GM18909 (cell line): ENCODE measurements around the gene SRSF6.
"Not testable (repeated sequence)": the region's sequence is repeated elsewhere in the genome, so short reads cannot be mapped to it uniquely, and the experiment has no call there.

Experiments
- ATAC-seq: cut with Tn5 transposase; IDR thresholded peaks from one replicate; pipeline ENCODE4 v1.9.1; 2021; ENCODE audit warnings: mild to moderate bottlenecking; ENCODE audit not compliant: unreplicated experiment, poor library complexity

SRSF6 gene

GRCh38 chr20:43448431-43448747, 9.3 kb upstream of the SRSF6 start:
- ATAC-seq = not testable (repeated sequence)

- no peak for ATAC-seq
These were observed 8.8 kb upstream of the SRSF6 start for GRCh38 chr20:43448748-43449535.

DNA sequence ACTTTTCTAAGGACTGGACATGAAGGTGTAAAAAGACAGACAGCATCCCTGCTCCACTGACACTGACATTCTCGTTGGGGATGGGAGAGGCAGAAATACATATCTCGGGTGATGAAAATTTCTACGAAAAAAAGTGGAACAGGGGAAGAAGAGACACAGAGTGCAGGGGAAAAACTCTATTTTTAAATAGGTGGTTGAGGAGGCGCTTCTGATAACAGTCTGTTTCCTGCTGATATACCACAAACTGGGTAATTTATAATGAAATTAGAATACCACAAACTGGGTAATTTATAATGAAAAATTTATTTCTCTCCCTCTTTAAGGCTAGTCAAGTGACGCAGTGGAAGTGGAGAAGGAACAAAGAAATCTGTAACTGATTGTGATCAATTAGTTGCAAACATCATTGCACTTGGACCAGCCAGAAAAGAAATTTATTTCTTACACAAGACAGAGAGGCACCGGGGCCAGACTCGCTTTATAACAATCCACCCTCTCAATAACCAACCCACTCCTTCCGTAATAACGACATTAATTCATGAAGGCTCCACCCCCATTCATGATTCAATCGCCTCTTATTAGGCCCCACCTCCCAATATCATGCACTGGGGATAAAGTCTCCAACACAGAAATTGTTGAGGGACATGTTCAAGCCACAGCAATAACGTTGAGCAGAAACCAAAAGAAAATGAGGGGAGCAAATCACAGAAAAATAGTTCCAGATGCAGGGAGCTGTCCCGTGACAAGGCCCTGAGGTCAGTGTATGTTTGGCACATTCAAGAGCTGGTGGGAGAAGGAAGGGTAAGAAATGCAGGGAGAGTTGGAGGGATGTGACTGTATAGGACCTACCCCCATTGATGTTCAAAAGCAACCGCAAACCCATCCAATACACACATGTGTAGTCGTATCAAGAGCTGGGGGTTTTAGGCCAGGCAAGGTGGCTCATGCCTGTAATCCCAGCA, 6.6 kb upstream of the SRSF6 start:
- ATAC-seq = no peak

GRCh38 chr20:43452404-43453126, 5.1 kb upstream of the SRSF6 start:
- ATAC-seq = no peak

DNA sequence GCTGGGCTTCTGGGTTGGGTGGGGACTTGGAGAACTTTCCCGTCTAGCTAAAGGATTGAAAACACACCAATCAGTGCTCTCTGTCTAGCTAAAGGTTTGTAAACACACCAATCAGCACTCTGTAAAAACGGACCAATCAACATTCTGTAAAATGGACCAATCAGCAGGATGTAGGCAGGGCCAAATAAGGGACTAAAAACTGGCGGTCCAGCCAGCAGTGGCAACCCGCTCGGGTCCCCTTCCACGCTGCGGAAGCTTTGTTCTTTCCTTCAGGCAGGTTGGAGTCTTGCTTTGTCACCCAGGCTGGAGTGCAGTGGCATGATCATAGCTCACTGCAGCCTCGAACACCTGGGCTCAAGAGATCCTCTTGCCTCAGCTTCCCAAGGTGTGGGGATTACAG, 1.4 kb upstream of the SRSF6 start:
- ATAC-seq = not testable (repeated sequence)

DNA sequence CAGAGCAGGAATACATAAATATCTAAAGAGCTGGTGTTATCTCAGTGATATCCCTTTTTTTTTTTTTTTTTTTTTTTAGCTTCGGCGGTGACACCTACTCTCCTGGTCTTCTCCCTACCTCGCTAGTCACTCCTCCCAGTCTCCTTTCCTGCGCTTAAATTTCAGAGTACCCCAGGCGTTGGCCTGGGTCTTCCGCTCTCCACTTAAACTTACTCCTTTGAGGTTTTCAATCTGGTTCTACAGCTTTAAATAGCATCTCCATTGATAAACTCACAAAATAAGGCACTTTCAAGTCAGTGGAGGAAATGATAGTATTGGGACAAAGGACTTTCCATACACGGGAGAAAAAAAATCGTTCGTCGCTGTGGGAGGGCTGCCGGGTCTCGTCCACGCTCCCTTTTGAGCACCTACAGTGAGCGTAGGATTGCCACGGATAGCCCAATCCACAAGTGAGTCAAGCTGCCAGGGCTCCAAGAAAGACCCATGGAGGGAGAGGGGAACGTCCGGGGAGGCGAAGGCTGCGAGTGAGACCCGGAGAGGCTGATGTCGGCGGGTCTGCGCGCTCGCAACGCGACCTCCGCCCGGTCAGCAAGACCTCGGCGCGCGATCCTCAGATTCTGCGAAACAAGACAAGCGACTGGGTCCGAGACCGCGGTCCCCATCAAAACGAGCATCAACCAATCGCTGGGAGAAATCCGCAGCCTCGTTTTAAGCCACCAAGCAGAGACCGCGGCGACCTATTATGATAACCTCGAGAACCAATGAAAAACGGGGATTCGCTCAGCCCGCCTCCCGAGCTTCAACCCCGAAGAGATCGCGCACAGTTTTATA, 672 bp upstream of the SRSF6 start:
- peak; percentile 81 for ATAC-seq

- ATAC-seq = no peak
These were observed 777 bp downstream of the SRSF6 start for GRCh38 chr20:43458422-43458924.

DNA sequence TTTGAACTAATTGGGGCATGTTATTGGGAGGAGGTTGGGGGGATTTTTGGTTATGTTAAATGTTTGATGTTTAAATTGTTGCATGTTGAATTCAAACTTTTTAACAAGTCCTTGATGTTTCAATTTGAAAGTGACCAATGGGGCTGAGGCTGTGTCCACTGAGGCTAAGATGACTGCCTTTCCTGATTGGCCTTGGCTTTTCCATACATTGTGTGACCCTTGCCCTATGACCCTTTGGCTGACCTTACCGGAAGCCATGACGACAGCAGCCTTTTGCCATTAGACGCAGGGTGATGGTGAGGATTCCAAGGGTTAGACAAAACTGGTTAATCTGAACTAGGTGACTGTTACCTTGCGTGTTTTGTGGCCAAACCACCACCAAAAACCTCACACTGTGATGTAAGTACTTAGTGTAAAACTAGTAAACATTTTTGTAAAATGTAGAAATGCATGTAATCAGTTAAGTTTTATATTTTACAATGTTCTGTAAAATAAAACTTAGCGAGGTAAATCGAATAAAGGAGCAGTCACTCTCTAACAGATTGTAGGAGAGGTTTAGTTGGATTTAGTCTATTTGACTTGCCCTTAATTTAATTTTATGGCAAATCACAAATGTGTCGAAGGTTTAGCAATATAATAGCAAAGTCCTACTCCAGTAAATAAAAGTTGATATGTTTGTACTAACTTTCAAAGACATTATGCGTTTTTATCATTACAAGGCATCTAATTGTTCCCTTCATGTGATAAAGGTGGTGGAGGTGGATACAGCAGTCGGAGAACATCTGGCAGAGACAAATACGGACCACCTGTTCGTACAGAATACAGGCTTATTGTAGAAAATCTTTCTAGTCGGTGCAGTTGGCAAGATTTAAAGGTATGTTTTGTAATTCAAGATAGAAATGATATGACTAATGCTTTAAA, 1.6 kb downstream of the SRSF6 start:
- no peak for ATAC-seq

DNA sequence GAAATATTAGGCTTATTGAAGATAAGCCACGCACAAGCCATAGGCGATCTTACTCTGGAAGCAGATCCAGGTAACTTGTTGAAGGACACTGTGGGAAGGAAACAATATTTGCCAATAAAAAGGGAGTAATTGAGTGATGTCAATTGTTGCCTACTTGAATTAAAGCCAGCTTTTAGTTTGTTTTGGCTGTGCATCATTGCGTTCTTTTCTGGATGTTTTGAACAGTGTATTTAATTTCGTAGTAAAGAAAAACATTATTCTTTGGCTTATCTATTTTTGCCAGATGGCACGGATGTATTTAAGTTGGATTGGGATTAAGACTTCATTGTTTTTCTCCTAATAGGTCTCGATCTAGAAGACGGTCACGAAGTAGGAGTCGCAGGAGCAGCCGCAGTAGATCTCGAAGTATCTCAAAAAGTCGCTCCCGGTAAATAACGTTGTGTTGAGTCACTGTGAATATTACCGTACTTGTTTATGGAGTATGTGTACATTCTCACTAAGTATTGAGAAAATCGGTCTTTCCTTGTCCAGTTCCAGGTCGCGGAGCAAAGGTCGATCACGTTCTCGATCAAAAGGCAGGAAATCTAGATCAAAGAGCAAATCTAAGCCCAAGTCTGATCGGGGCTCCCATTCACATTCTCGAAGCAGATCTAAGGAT, 2.6 kb downstream of the SRSF6 start:
- ATAC-seq = no peak

- no peak for ATAC-seq
These were observed 3.1 kb downstream of the SRSF6 start for GRCh38 chr20:43460830-43461200.

GRCh38 chr20:43461894-43462659, 4.4 kb downstream of the SRSF6 start:
- ATAC-seq = no peak

GRCh38 chr20:43462660-43463526, 5.2 kb downstream of the SRSF6 start:
- ATAC-seq = no peak

- ATAC-seq = no peak
These were observed 6.0 kb downstream of the SRSF6 start for GRCh38 chr20:43463527-43464218.

GRCh38 chr20:43464219-43464790, 6.6 kb downstream of the SRSF6 start:
- ATAC-seq = no peak

DNA sequence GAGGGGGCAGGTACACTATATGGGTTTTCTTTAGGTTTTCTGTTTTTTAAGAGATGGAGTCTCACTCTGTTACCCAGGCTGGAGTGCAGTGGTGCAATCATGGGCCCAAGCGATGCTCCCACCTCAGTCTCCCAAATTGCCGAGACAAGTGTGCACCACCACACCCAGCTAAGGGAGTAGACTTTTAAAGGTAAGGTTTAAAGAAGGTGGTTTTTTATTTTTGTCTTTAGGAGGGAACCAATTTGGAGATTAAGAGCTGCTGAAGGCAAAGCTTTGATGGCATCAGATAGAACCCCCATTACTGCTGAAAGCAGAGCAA, 7.9 kb downstream of the SRSF6 start:
- no peak for ATAC-seq

DNA sequence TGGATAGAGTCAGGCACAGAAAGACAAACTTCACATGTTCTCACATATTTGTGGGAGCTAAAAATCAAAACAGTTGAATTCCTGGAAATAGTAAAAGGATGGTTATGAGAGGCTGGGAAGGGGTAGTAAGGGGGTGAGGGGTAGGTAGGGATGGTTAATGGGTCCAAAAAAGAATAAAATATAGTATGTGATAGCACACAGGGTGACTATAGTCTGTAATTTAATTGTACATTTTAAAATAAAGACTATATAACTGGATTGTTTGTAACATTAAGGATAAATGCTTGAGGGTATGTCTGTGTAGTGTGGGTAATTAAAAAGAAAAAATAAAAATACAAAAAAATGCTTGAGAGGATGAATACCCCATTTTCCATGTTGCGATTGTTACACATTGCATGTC, 9.9 kb downstream of the SRSF6 start:
- ATAC-seq = no peak
